ENCODE data around the gene PARD3. TPM values are rescaled to one million over a fixed set of nuclear protein-coding genes. Genes with fewer than 3 reads are reported as not detected.

The PARD3 gene
- total RNA-seq, 1 donor from 2014 or later = 0.11 TPM

DNA sequence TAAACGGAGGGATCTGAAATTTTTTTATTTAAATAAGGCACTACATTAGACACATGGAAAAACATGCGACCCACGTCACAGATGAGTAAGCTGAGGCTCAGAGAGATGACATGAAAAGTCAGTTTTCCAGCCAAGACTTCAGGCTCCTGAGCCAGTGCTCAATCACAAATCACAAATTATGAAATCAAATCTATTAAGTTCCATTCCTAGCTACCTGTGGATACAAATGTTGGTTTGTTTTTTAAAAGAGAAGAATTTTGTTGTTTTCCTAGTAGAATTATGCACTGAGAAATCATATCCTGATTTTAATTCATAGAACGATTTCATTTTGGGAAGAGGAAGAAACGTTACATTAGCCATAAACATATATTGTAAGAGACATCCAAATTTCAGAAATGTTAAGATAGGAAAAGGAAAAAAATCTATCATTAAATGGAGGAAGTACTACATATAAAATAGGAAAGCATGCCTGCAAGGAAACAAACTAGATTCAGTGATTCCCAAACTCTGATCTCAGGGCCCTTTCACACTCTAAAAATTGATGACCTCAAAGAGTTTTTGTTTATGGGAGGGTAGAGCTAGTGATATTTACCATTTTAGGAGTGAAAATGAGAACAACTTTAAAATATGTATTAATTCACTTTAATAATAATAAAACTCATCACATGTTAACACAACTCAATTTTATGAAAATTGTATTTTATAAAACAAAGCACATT is 340.4 kb downstream of the PARD3 start:
- POLR2A ChIA-PET = no interaction called here
- no peak for ATAC-seq (ENCODE audit: low read depth)
- no peaks in the 10 kb centered on the region for H3K27me3 Mint-ChIP-seq
- no peak overlapping the region for H3K4me3 Mint-ChIP-seq
- CTCF ChIA-PET = no interaction called here
- H3K36me3 Mint-ChIP-seq (ENCODE audit: low read depth) = no peaks in the 10 kb centered on the region
- H3K27ac Mint-ChIP-seq = no peak overlapping the region
- intact Hi-C loops (cut with micrococcal nuclease) = no loop called here
- DNase-seq = no peak
- H3K9me3 Mint-ChIP-seq = no peaks in the 10 kb centered on the region
- H3K4me1 Mint-ChIP-seq = no peaks in the 10 kb centered on the region
- TF ChIP-seq, protein P1, sequence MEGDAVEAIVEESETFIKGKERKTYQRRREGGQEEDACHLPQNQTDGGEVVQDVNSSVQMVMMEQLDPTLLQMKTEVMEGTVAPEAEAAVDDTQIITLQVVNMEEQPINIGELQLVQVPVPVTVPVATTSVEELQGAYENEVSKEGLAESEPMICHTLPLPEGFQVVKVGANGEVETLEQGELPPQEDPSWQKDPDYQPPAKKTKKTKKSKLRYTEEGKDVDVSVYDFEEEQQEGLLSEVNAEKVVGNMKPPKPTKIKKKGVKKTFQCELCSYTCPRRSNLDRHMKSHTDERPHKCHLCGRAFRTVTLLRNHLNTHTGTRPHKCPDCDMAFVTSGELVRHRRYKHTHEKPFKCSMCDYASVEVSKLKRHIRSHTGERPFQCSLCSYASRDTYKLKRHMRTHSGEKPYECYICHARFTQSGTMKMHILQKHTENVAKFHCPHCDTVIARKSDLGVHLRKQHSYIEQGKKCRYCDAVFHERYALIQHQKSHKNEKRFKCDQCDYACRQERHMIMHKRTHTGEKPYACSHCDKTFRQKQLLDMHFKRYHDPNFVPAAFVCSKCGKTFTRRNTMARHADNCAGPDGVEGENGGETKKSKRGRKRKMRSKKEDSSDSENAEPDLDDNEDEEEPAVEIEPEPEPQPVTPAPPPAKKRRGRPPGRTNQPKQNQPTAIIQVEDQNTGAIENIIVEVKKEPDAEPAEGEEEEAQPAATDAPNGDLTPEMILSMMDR (IDR thresholded peaks at IDR 0.05) = no peak

DNA sequence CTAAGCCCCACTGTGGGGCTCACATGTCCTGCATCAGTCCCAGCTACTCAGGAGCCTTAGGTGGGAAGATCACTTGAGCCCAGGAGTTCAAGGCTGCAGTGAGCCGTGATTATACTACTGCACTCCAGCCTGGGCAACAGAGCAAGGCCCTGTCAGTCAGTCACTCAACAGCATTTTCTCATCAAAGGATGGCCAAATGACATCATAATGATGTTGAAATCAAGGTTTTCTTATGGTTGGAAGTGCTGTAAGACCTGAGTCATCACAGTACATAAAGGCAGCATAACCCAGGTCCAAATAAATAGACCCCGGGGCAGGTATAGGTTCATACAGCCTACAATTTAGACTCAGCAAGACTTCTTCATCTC is 341.1 kb downstream of the PARD3 start:
- DNase-seq = no peak
- H3K4me1 Mint-ChIP-seq = no peaks in the 10 kb centered on the region
- ChIA-PET CTCF (no interaction called here), POLR2A (no interaction called here)
- intact Hi-C loops (cut with micrococcal nuclease) = no loop called here
- no peak for ATAC-seq (ENCODE audit: low read depth)
- TF ChIP-seq, protein P1 (IDR thresholded peaks at IDR 0.05) = no peak
- no peak overlapping the region for H3K27ac Mint-ChIP-seq
- H3K27me3 Mint-ChIP-seq = no peaks in the 10 kb centered on the region
- no peaks in the 10 kb centered on the region for H3K36me3 Mint-ChIP-seq (ENCODE audit: low read depth)
- no peaks in the 10 kb centered on the region for H3K9me3 Mint-ChIP-seq
- no peak overlapping the region for H3K4me3 Mint-ChIP-seq

DNA sequence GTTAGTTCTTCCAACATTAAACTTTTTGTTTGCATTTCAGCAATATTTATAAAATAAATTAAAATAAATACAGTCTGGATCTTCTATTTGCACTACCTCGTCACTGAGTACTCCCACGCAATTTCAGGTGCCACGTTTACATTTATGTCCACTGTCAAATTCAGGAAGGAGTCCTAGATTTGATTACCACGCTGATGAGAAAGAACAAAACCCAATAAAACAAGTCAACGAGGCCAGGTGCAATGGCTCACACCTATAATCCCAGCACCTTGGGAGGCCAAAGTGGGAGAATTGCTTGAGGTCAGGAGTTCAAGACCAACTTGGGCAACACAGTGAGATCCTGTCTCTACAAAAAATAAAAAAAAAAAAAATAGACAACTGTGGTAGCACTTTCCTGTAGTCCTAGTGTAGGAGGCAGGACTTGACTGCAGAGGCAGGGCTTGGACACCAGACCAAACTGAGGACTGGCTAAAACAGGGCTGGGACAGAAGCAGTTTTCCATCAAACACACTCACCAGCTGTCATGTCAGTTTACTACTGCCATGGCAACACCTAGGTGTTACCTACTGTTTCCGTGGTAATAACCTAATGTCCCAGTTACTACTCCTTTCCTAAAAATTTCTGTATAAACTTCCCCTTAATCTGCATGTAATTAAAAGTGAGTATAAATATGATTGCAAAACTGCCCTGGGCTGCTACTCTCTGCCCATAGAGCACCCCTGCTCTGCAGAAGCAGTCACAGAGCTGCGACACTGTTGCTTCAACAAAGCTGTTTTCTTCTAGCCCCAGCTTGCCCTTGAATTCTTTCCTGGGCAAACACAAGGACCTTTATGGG is 341.7 kb downstream of the PARD3 start:
- Mint-ChIP-seq H3K36me3 (ENCODE audit: low read depth) (no peaks in the 10 kb centered on the region), H3K9me3 (no peaks in the 10 kb centered on the region), H3K27me3 (no peaks in the 10 kb centered on the region), H3K4me1 (no peaks in the 10 kb centered on the region), H3K27ac (no peak overlapping the region), H3K4me3 (no peak overlapping the region)
- ATAC-seq (ENCODE audit: low read depth) = no peak
- ChIA-PET POLR2A (no interaction called here), CTCF (no interaction called here)
- TF ChIP-seq, protein P1 (IDR thresholded peaks at IDR 0.05) = no peak
- DNase-seq = no peak
- intact Hi-C loops (cut with micrococcal nuclease) = no loop called here

DNA sequence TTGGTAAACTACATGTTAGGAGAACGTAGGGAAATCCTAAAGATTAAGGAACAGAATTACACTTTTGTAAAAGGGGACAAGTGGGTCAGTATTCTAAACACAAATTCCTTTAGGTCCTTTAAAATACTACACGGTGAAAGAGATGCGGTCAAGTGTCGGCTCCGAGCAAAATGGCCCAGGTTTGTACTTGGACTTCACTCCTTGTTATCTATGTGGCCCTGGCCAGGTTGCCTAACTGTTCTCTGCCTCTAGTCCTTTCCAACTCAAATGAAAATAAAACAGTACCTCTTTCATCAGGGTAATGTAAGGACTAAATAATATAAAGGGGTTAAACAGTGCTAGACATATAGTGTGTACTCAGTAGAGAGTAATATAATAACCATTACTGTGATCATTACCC is 344.8 kb downstream of the PARD3 start:
- CTCF ChIA-PET = no interaction called here
- H3K4me3 Mint-ChIP-seq = no peak overlapping the region
- no peak overlapping the region for H3K27ac Mint-ChIP-seq
- TF ChIP-seq, protein P1 (IDR thresholded peaks at IDR 0.05) = no peak
- H3K4me1 Mint-ChIP-seq = no peaks in the 10 kb centered on the region
- no peaks in the 10 kb centered on the region for H3K27me3 Mint-ChIP-seq
- no peak for ATAC-seq (ENCODE audit: low read depth)
- intact Hi-C loops (cut with micrococcal nuclease) = no loop called here
- no peaks in the 10 kb centered on the region for H3K36me3 Mint-ChIP-seq (ENCODE audit: low read depth)
- no peak for DNase-seq
- POLR2A ChIA-PET = no interaction called here
- H3K9me3 Mint-ChIP-seq = no peaks in the 10 kb centered on the region

DNA sequence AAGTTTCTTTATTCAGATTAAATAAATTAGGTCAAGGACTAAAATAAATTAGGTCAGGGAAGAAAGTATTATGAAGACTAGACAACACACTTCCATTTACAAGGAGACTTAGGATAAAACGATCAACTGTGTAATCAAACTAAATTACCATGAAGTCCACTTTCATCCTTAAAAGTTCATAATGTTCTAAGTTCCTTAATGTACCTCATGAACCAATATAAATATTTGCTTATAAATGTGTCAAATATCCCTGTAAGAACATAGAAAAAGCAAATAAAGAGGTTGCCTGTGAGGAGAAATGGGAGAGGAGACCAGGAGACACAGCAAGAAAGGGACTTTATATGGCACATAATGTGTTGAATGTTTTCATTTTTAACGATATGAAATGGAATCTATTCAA is 345.6 kb downstream of the PARD3 start:
- H3K27me3 Mint-ChIP-seq = no peaks in the 10 kb centered on the region
- no peak overlapping the region for H3K27ac Mint-ChIP-seq
- H3K9me3 Mint-ChIP-seq = no peaks in the 10 kb centered on the region
- TF ChIP-seq, protein P1 (IDR thresholded peaks at IDR 0.05) = no peak
- no peaks in the 10 kb centered on the region for H3K4me1 Mint-ChIP-seq
- ATAC-seq (ENCODE audit: low read depth) (no peak), DNase-seq (no peak)
- ChIA-PET POLR2A (no interaction called here), CTCF (no interaction called here)
- intact Hi-C loops (cut with micrococcal nuclease) = no loop called here
- no peak overlapping the region for H3K4me3 Mint-ChIP-seq
- no peaks in the 10 kb centered on the region for H3K36me3 Mint-ChIP-seq (ENCODE audit: low read depth)

Measured in activated B cell treated with CpG ODN at 0.5 μM for 24 hours (primary cell).